Measurements from ENCODE around the gene DQX1.

The DQX1 gene

DNA sequence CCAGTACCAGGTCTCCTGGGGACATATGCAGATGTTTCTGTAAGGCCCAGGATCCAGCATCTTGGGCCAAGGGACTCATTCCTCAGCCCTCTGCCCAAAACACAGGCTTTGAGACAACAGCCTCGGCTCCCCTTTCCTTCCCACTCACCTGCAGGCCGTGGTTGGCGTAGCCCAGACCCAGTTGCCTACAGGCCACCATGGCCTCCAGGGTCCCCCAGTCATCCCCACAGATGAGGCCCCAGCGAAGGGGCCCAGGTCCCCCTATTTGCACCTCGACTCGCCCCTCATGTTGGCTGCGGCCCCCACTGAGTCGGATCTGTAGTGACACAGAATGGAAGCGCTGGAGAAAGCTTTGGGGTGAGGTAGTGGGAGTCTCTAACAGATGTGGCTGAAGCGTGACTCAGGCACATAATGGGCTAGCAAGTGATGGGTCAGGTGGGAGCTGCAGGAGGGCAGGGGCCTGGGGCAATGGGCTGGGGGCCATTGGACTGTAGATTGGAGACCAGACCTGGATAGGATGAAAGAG is 9.5 kb upstream of the DQX1 start:
- TF ChIP-seq ZFP3 (CRISPR knock-in tag; IDR thresholded peaks at IDR 0.05): no peak
- TF ChIP-seq POU6F1 (CRISPR knock-in tag; IDR thresholded peaks at IDR 0.05; ENCODE audit: borderline replicate concordance, low read depth): no peak
- TF ChIP-seq BACH2 (CRISPR knock-in tag; IDR thresholded peaks at IDR 0.05; ENCODE audit: borderline replicate concordance): no peak
- TF ChIP-seq ARNTL (CRISPR knock-in tag; IDR thresholded peaks at IDR 0.05; ENCODE audit: borderline replicate concordance, low read depth): no peak
- no peak for TF ChIP-seq GLIS3 (CRISPR knock-in tag; IDR thresholded peaks at IDR 0.05)
- no peak for TF ChIP-seq CSDC2 (CRISPR knock-in tag; IDR thresholded peaks at IDR 0.05)
- TF ChIP-seq PPARA (CRISPR knock-in tag; IDR thresholded peaks at IDR 0.05; ENCODE audit: borderline replicate concordance): no peak
- TF ChIP-seq ESRRG (CRISPR knock-in tag; IDR thresholded peaks at IDR 0.05): no peak
- TF ChIP-seq PATZ1 (CRISPR knock-in tag; IDR thresholded peaks at IDR 0.05; ENCODE audit: borderline replicate concordance): no peak
- TF ChIP-seq CSRNP3 (CRISPR knock-in tag; IDR thresholded peaks at IDR 0.05): no peak
- TF ChIP-seq SNAI2 (CRISPR knock-in tag; IDR thresholded peaks at IDR 0.05): no peak
- no peak for TF ChIP-seq ZC3H10 (CRISPR knock-in tag; IDR thresholded peaks at IDR 0.05)
- no peak for TF ChIP-seq OSR1 (CRISPR knock-in tag; IDR thresholded peaks at IDR 0.05)
- TF ChIP-seq TOX (CRISPR knock-in tag; IDR thresholded peaks at IDR 0.05; ENCODE audit: borderline replicate concordance): no peak
- ATAC-seq: no peak

DNA sequence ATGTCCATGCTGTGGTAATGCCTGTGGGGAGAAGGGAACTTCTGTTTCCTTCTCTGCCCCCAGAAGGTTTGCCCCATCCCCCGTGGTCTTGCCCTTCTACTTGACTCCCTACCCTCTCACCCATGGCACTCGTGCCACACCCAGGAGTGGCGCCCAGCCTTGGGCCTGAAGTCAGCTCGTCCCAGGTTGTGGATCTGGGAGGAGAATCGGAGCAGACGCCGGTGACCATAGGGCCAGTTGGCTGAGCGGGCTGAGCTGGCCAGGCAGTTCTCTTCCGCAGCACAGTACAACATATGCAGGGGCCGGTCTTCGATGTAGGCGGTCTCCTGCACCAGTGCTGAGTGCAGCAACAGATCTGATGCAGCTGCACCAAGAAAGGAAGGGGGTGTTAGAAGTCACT is 8.4 kb upstream of the DQX1 start:
- ATAC-seq: no peak
- TF ChIP-seq CSRNP3 (CRISPR knock-in tag; IDR thresholded peaks at IDR 0.05): no peak
- no peak for TF ChIP-seq ZFP30 (CRISPR knock-in tag; IDR thresholded peaks at IDR 0.05)
- no peak for TF ChIP-seq POU6F1 (CRISPR knock-in tag; IDR thresholded peaks at IDR 0.05; ENCODE audit: borderline replicate concordance, low read depth)
- no peak for TF ChIP-seq ZFP3 (CRISPR knock-in tag; IDR thresholded peaks at IDR 0.05)
- TF ChIP-seq, protein P1, sequence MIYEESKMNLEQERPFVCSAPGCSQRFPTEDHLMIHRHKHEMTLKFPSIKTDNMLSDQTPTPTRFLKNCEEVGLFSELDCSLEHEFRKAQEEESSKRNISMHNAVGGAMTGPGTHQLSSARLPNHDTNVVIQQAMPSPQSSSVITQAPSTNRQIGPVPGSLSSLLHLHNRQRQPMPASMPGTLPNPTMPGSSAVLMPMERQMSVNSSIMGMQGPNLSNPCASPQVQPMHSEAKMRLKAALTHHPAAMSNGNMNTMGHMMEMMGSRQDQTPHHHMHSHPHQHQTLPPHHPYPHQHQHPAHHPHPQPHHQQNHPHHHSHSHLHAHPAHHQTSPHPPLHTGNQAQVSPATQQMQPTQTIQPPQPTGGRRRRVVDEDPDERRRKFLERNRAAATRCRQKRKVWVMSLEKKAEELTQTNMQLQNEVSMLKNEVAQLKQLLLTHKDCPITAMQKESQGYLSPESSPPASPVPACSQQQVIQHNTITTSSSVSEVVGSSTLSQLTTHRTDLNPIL (CRISPR knock-in tag; IDR thresholded peaks at IDR 0.05; ENCODE audit: low read depth): no peak
- no peak for TF ChIP-seq ARNTL (CRISPR knock-in tag; IDR thresholded peaks at IDR 0.05; ENCODE audit: borderline replicate concordance, low read depth)
- TF ChIP-seq, protein P2, sequence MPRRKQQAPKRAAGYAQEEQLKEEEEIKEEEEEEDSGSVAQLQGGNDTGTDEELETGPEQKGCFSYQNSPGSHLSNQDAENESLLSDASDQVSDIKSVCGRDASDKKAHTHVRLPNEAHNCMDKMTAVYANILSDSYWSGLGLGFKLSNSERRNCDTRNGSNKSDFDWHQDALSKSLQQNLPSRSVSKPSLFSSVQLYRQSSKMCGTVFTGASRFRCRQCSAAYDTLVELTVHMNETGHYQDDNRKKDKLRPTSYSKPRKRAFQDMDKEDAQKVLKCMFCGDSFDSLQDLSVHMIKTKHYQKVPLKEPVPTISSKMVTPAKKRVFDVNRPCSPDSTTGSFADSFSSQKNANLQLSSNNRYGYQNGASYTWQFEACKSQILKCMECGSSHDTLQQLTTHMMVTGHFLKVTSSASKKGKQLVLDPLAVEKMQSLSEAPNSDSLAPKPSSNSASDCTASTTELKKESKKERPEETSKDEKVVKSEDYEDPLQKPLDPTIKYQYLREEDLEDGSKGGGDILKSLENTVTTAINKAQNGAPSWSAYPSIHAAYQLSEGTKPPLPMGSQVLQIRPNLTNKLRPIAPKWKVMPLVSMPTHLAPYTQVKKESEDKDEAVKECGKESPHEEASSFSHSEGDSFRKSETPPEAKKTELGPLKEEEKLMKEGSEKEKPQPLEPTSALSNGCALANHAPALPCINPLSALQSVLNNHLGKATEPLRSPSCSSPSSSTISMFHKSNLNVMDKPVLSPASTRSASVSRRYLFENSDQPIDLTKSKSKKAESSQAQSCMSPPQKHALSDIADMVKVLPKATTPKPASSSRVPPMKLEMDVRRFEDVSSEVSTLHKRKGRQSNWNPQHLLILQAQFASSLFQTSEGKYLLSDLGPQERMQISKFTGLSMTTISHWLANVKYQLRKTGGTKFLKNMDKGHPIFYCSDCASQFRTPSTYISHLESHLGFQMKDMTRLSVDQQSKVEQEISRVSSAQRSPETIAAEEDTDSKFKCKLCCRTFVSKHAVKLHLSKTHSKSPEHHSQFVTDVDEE (CRISPR knock-in tag; IDR thresholded peaks at IDR 0.05): no peak
- no peak for TF ChIP-seq RARB (CRISPR knock-in tag; IDR thresholded peaks at IDR 0.05)
- no peak for TF ChIP-seq BACH2 (CRISPR knock-in tag; IDR thresholded peaks at IDR 0.05; ENCODE audit: borderline replicate concordance)

All from SK-N-SH treated with all-trans-retinoic acid at 6 μM for 48 hours (cell line).